Stimulated activated CD4-positive, alpha-beta T cell treated with anti-CD3 and anti-CD28 coated beads, Interleukin-4, amount 100 ng/mL, for 1 hour (primary cell): ENCODE results near the gene OIT3.
"Not testable (repeated sequence)": the region's sequence is repeated elsewhere in the genome, so short reads cannot be mapped to it uniquely, and the experiment has no call there.

Source experiments
- DNase-seq: peaks from one replicate; pipeline ENCODE4 v3.0.0-alpha.2; 2020

Gene OIT3

DNA sequence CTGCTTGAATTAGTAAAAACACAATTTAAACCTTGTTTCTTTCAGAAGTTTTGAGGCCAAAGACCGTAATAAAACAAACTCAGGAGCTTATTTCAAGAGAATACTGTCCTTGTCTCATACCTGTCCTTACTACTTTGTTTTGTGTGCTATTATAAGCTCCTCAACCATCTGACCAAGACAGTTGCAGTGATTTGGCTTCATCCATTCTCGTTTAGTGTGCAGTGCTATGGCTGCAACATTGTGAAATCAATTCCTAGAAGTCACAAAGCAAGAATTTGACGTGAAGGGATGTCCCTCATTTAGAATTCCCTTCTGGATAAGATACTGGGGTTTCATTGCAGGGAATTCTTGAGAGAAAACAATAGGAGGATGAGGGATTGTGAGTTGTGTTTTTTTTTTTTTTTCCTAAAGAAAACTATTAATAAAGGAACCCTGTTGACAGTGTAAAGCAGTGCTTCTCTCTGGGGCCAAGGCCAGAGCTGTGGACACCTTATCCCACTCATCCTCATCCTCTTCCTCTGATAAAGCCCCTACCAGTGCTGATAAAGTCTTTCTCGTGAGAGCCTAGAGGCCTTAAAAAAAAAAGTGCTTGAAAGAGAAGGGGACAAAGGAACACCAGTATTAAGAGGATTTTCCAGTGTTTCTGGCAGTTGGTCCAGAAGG lies at the start of gene OIT3:
OIT3 (plus strand) TSS at position 604 of the 663 bp plus-strand sequence. CDS start 60 bp downstream, outside the sequence.
- DNase-seq: no peak

DNA sequence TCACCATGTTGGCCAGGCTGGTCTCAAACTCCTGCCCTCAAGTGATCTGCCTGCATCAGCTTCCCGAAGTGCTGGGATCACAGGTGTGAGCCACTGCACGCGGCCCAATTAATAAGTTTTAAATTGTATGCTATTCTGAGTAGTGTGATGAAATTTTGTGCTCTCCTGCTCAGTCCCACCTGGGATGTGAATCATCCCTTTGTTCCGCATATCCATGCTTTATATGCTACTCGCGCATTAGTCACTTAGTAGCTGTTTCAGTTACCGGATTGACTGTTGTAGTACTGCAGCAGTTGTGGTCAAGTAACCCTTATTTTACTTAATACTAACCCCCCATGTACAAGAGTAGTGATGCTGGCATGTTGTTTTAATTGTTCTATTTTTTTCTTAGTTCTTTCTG lies 47.3 kb upstream of the OIT3 start:
- no peak for DNase-seq

DNA sequence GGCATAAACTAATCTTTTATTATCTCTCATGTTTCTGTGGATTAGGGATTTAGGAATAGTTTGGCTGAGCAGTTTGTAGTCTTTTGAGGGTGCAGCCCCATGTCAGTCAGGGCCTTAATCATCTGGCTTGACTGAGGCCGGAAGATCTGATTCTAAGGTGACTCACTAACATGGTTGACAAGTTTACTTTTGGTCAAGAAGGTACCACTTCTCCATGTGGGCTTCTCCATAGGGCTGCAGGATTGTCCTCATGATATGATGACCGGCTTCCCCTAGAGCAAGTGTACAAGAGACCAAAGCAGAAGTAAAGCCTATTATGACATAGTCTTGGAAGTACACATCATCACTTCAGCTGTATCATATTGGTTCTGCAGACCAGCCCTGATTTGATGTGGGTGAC lies 45.9 kb upstream of the OIT3 start:
- no peak for DNase-seq

DNA sequence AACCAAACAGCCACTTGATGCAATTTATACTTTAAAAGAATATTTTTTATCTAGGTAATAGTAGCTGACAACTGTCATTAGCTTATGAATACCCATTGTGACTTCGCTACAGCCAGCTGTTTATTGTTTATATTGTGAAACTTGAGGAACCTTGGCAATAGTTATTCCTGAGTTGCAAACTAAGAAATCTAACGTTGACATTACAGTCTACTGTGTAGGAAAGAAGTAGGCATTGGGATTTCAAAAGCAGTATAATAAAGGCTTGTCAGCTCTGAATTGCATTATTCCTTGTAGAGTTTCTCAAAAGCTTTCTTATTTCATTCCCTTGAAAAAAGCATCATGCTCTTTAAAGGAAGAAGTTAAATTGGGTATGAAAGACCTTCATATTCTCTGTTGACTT lies 42.7 kb upstream of the OIT3 start:
- DNase-seq: no peak

DNA sequence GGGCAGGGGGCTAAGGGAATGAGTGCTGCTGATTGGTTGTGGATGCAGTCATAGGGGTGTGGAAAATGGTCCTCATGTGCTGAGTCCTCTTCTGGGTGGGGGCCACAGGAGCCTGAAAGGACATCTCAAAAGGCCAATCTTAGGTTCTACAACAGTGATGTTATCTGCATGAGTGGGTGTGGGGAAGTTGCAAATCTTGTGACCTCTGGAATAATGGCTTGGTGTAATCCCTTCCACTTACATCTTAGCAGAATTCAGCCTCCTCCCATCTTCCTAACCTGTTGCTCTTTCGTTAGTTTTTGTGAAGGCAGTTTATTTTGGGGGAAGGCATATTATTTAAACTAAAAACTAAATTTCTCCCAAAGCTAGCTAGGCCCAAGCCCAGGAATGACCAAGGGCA lies 42.0 kb upstream of the OIT3 start:
- no peak for DNase-seq

DNA sequence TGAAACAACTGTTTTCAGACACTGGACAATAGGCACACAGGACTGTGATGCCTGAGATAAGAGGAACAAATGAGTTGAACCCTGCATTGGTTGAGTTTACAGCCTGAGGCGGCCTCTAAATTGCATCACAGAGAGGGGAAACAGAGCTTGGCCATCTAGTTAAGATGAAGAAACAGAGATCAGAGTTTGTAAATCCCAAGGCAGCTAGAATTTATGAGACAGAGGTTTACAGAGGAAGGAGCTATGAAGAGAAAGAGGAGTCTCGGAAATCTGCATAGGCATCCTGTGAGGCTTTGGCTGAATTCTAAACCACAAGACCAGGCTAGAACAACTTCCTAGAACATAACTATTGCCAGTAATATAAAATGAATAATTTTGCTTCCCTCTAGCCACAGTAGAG lies 41.0 kb upstream of the OIT3 start:
- DNase-seq: no peak

DNA sequence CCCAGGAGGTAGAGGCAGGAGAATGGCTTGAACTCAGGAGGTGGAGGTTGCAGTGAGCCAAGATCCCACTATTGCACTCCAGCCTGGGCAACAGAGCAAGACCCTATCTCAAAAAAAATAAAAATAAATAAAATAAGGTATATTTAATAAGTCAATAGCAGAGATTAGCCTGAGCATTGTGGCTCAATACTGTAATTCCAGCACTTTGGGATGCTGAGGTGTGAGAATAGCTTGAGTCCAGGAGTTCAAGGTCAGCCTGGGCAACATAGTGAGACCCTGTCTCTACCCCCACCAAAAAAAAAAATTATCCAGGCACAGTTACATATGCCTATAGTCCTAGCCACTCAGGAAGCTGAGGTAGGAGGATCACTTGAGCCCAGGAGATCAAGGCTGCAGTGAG lies 38.4 kb upstream of the OIT3 start:
- DNase-seq: no peak

DNA sequence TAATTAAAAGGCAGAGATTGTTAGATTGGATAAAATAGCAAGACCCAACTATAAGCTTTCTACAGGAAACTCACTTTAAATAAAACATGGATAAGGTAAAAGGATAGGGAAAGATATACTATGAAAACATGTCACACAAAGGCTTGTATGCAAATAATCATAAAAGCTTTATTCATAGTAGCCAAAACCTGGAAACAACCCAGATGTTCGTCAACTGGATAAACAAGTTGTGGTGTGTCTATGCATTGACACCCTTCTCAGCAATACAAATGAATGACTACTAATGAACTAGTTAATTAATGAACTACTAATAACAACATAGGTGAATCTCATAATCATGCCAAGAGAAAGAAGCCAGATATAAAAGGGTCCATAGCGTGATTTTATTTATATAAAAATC lies 37.7 kb upstream of the OIT3 start:
- no peak for DNase-seq

DNA sequence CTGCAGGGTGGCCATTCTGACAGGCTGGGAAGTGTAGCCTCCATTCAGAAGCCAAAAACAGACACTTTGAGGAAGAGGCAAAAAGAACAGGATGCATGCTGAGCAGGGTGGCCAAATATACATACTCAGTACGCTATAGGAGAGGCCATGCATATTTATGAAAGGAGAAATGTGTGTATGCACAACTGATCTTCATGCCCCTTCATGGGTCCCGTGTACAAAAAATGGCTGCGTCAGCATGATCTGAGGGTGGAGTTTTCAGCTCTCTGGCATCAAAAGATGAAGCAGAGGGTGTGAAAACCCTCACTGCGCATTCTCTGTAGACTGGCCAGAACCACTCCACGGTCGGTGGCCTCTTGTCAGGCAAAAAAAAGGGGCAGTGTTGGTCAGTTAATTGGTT lies 35.5 kb upstream of the OIT3 start:
- DNase-seq: no peak

DNA sequence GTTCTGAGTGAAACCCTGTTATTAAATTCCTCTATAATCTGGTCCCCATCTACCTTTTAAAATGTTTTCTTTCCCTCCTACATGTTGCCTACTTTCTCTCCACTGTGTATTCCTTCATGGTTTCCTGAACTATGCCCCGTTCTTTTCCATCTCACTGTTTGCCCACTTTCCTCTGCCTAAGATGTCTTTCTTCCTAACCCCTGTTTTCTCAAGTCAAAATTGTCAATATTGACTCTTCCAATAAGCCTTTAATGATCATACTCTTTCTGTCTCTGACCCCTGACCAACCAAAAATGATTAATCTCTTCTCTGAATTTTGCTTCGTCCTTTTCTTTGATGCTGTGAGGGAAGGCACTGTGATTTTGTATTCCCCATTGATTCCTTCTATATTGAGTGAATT lies 30.6 kb upstream of the OIT3 start:
- DNase-seq: no peak

DNA sequence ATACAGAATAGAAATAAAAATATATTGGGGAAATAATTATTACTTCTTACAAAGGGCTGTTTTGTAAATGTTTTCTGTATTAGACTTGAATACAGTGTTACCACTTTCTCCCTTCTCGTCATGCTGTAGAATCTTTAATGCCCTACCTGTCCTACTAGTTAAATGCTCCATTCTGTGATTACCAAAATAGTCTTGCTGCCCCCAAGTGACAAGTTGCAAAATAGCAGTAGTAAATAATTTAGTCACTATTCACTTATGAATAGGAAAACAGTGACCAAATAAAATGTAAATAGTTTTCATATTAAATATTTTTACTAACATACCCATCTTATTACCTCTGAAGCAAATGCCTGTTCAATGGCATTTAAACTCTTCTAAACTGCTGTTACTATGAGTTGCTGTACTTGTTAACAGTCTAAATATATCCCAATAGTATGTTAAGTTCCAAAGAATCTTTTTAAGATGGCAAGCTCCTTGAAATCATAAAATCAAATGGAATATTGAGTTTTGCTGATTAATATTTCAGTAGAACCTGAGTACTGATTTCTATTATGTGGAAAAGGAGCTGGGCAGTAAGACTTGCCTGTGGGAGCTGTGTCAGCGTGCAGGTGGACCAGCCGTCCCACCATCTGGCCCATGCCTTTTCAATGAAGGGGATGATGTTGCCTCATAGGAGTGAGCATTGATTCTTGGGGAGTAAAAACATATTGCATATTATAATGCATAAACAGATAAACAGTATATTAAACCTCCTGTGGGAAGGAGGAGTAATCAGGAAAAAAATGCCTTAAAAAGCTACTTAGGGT lies 18.1 kb upstream of the OIT3 start:
- DNase-seq: no peak

DNA sequence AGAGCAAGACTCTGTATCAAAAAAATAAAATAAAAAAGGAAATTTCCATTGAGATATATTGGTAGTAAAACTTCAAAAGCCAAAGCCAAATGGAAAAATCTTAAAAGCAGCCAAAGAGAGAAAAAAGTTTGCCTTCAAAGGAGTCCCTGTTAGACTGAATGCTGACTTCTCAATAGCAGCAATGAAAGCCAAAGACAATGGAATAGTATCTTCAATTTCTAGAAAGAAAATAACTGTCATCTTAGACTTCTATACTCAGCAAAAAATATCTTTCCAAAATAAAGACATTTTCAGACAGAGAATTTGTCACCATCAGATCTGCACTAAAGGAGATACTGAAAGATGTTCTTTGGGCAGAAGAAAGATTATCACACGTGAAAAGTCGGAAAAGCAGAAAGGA lies 14.3 kb upstream of the OIT3 start:
- no peak for DNase-seq

DNA sequence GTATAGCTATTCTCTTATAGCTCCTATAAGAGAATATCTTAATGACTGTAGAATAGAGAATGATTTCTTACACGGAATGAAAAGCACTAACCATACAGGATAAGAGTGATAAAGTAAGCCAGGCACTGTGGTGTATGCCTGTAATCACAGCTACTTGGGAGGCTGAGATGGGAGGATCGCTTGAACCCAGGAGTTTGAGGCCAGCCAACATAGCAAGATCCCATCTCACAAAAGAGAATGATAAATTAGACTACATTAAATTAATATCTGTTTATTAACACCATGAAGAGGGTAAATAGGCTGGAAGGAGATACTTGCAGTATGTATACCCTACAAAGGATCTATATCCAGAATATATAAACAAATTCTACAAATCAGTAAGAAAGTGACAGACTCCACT lies 12.2 kb upstream of the OIT3 start:
- DNase-seq: no peak

DNA sequence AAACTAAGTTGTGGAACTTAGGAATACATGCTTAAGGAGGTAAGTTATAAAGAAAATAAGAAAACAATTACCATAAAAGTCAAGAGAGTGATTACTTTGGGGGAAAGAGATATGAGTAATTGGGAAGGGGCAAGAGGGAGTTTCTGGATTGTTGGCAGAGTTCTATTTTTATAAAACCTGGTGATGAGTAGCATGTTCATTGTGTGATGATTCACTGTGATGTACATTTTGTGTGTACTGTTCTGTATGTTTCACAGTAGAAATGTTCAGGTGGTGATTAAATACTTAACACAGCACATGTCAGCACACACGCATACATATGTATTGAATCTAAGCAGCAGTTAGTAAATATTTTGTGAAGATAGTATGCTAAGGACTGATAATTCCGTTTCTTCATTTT lies 9.7 kb upstream of the OIT3 start:
- no peak for DNase-seq

DNA sequence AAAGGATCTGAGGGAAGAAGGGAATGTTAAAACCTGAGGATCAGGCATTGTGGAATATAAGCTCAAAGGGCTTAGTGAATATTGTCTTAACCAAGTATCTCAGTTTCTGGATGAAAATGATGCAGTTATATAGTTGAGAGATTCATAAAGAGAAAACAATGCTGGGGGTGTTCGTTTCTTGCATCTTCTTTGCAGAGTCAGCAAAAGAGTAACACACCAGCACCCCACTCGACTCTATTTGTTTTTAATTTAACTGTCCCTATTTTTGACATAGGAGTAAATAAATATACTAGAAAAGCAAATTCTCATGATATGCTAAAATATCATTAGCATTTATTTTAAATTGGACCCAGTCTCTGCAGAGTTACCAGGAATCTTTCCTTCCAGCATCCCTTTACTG lies 7.6 kb upstream of the OIT3 start:
- no peak for DNase-seq

DNA sequence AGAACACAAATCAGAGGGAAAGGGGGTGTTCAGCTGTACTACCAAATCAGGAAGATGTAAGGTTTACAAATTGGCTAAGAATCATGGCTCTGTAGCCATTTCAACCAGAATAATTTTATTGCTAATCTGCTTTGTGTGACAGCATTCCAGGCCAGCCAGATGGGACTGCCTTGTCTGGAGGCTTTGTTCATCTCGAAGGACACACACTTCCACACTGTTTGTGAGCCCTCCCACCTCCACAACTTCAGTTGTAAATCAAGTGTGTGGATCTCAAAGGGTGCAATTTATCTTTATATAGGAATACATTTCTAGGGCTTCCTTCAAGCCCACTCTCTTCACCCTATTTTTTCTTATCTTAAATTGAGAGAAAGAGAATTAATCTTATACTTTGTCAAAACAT lies 6.9 kb upstream of the OIT3 start:
- DNase-seq: no peak

DNA sequence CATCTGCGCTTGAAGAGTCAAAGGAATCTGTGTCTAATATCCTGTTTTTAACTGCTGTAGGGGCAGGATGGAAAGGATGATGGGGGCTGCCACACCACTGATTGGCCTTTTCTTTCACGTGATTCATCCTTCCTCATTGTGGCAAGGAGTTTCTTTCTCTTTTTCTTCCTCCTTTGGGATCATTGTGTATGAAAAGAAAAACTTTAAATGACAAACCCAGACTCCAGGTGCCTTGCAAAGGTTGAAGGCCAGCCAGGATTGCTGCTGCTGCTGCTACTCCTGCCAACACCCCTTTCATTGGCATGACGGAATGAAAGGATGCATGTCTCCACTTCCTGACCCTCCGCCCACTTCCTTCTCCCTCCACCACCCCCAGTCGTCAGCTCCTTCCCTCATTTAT lies 6.5 kb upstream of the OIT3 start:
- no peak for DNase-seq

DNA sequence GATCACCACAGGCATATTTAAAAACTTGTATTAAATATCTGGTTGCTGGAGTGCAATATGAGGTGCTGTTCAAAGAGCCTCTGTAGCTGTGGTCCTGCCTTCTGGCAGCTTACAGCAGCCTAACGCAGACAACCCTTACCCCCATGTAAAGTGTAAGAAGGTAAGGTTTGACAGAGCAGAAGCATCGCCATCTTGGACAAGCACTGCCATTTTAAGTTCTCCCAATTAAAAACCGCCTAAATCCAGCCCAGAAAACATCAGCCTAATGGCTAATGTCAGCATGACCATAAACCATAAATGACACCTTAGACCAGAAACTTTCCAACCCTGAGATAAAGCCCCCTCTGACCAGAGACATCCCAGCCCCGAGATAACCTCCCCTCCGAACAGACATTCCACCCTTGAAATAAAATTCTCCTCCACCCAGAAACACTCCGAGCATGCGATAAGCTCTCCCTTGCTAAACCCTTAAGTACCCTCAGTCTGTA lies 5.3 kb upstream of the OIT3 start:
- no peak for DNase-seq

DNA sequence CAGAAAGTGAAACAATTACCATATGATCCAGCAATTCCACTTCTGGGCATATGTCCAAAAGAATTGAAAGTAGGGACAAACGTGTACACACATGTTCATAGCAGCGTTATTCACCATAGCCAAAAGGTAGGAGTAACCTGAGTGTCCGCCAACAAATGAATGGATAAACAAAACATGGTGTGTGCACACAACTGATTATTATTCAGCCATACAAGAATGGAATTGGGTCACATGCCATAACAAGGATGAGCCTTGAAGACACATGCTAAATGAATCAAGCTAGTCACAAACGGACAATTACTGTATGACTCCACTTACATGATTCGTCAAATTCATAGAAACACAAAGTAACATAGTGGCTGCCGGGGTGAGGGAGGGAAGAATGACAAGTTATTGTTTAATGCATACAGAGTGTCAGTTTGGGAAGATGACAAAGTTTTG lies 4.1 kb upstream of the OIT3 start:
- no peak for DNase-seq

DNA sequence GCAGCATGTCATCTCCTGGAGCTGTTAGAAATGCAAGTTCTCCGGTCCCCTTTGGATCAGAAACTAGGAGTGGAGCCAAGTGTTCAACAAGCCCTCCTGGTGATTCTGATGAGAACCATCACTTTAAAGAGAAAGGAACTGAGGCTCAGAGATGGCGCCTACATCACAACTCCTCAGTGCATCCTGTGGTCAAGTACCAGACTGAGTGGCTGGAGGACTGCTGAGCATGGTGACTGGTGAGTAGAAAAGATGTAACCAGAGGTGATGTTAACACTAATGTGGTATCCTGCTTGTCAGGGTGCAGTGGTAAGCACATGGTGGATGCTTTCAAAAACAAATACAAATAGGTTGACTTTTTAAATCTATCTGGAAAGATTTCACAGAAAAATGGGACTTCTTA lies 3.5 kb upstream of the OIT3 start:
- DNase-seq: no peak

DNA sequence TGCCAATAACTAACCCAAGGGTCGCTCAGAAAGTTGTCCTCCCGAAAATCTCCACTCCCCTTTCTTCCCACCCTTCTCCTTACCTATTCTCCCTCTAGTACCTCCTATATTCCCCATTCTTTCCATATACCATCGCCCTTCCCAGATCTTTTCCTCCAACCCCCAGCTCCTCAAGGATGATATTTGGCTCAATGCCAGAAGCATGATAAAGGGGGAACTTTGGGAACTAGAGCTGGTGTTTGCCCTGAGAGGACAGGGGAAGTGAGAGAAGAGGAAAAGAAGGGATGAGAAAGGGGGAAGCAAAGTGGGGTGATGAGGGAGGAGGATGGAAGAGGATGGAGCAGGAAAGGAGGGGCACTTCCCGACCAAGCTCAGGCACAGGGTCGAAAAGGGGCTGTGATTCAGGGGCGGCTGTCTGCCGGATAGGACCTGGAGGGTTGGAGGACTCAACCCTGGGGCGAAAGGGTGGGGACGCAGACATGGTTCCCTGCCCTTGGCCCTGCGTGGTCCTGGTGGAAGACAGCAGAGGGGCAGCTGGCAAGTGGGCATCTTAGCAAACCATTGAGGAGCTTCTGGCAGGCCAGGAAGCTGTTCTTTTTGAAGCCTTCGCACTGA lies 1.8 kb downstream of the OIT3 start:
- DNase-seq: no peak

DNA sequence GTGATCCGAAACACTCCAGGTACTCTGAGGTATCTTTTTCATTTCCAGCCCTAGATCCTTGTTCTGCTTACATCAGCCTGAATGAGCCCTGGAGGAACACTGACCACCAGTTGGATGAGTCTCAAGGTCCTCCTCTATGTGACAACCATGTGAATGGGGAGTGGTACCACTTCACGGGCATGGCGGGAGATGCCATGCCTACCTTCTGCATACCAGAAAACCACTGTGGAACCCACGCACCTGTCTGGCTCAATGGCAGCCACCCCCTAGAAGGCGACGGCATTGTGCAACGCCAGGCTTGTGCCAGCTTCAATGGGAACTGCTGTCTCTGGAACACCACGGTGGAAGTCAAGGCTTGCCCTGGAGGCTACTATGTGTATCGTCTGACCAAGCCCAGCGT lies 5.1 kb downstream of the OIT3 start:
- no peak for DNase-seq

DNA sequence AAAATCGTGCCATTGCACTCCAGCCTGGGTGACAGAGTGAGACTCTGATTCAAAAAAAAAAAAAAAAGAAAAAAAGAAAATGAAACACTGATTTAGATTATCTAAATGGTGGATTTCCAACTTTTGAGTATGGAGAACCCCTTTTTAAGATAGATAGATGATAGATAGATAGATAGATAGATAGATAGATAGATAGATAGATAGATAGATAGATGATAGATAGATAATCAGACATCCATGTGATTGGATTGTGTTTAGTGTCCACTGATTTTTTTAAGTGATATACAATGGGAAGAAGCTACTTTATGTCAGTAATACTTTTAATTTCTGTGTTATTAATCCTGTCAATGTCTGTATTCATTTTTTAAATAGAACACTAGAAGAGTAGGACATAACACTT lies 6.0 kb downstream of the OIT3 start:
- no peak for DNase-seq

DNA sequence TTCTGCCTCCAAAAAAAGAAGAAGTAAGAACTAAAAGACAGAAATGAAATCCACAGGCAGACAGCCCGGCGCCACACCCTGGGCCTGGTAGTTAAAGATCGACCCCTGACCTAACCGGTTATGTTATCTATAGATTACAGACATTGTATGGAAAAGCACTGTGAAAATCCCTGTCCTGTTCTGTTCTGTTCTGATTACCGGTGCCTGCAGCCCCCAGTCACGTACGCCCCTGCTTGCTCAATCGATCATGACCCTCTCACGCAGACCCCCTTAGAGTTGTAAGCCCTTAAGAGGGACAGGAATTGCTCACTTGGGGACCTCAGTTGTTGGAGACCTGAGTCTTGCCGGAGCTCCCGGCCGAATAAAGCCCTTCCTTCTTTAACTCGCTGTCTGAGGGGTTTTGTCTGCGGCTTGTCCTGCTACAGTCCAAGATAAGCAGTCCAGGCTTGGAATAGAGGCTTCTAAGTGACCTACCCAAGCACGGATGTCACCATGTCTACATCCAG lies 10.5 kb downstream of the OIT3 start:
- DNase-seq: not testable (repeated sequence)
